Stimulated activated CD4-positive, alpha-beta T cell treated with anti-CD3 and anti-CD28 coated beads, TNF-alpha, amount 100 ng/mL, for 24 hours (primary cell): Measurements from ENCODE around the gene ATP2B1.

Source experiments
- DNase-seq, 3 experiments: peaks; one replicate each; pipeline ENCODE4 v3.0.0-alpha.2; 2020; ENCODE audit warnings: low read depth in 3 of 3

The ATP2B1 gene

DNA sequence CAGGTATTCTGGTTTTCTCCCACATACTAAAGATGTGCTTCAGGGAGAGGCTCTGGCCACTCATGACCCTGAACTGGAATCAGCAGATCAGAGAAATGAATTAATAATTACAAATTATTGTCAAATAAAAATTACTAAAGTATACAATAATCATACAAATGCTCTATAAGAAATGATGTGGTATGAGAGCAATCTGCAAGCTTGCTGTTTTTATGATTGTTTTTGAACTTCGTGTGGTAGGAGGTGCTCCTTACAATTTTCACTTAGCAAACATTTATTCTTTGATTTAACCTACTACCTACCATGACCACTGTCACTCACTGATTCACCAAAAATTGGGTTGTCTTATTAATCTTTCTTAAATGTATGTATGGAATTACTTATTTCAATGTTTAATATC is 16.2 kb downstream of the ATP2B1 start:
- DNase-seq = no peak

- no peak for DNase-seq
Measured at GRCh38 chr12:89691659-89692058, 17.0 kb downstream of the ATP2B1 start.

DNA sequence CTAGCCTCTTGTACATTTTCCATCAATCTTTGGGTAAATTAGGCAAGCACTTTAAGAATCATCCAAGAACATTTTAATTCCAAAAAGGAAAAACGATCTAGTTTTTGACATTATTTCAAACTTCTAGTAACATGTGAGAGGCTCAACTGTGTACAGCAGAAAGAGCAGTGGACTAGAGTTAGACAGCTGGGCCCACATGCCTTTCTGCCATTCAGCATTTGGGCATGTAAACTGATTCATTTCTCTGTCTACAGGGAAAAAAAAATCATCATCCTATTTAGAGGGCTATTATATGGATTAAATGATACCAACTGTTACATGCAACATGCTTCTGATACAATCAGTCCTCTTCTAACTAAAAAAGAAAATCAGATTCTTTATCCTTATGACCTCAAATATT is 17.7 kb downstream of the ATP2B1 start:
- no peak for DNase-seq

GRCh38 chr12:89689306-89689705 is 19.3 kb downstream of the ATP2B1 start:
- DNase-seq = no peak

GRCh38 chr12:89686311-89686710 is 22.3 kb downstream of the ATP2B1 start:
- no peak for DNase-seq

GRCh38 chr12:89685363-89685972 is 23.2 kb downstream of the ATP2B1 start:
- no peak for DNase-seq

- no peak for DNase-seq
Measured at GRCh38 chr12:89684136-89684535, 24.5 kb downstream of the ATP2B1 start.

- DNase-seq = no peak
Measured at GRCh38 chr12:89682284-89682683, 26.4 kb downstream of the ATP2B1 start.

GRCh38 chr12:89680409-89680808 is 28.2 kb downstream of the ATP2B1 start:
- no peak for DNase-seq

DNA sequence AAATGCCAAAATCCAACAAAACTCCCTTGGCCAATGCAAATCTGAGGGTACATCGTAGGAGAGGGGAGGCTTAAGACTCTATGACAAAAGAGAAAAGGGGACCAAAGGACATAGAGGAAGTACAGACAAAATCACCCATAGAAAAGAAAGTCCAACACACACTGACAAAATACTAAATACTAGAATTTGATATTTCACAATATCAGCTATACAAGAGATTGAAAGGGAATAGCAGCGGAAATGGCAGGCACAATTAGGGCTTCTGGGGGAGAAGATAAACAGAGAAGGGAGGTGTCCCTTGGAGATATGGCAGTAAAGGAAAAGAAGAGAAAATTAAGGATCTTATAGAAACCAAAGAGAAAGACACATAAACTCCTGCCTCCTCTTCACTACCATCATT is 29.0 kb downstream of the ATP2B1 start:
- no peak for DNase-seq

DNA sequence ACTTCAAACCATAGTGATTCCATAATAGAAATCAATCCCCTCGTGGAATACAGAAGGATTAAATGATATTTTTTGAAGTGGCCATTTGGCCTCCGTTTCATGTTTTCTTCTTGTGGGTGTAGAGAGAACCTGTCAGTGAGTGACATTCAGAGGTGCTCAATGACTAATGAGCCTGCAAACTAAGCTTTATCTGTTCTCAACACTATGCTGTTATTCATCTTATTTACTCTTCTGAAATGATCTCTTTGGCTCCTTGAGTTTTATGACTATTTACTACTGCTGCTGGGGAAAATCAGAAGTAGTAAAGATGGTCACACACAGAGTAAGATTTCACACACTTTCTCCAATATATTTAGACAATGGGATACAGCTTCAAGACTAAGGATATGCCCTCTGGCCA is 30.4 kb downstream of the ATP2B1 start:
- no peak for DNase-seq

DNA sequence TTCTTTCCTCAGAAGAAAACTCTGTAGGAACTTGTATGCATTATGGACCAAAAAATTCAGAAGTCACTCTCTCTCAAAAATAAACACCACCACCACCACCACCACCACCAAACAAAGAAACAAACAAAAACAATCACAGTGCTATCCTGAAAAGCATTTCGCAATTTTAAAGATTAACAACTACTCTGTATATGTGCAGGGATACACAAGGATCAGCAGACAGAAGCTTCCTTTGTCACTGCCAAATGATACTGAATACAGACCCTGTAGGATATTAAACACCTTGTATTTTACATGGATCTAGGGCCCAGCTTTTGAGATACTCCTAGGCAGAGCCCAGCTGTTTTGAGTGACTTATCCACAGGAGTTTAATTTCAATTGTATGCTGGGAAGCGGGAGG is 31.7 kb downstream of the ATP2B1 start:
- DNase-seq = no peak

DNA sequence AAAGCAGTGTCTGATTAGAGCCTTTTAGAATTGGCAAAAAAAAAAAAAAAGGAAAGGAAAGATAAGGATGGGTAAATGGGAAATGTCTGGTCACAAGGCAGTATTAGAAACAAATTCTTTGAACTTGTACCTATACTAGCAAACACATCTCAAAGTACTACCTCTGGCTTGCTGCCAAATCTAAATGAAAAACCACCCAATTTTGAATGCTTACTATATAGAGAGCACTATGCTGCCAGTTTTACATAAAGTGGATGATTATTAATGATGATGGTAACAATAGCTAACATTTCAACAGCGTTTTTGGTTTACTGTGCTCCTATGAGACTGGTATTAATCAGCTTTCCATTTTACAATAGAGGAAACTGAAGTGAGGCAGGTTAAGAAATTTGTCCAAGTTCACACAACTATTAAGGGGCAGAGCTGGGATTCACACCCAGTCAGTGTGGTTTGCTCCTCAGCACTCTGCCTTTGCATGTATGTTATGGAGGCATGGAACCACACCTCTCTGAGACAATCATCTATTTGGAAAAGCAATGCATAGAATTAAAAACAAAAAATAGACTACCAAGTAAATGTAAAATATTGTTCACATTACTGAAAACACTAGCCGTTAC is 34.2 kb downstream of the ATP2B1 start:
- DNase-seq = no peak

DNA sequence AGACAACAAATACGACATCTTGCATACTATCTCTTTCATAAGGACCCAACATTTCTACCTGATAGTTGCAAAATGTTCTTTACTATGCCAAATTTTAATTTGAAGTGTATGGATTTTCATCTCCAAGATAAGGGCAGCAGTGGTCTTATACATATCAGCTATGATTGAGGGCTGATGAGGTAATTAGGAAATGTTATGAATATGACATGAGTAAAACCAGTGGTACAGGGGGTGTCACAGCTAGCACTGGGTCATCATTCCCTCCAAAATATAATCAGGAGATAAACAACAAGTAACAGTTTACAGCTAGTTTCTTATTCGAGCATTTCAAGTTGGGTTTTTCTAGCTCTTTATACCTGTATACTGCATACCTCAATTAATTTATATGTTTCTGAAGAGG is 35.0 kb downstream of the ATP2B1 start:
- no peak for DNase-seq

GRCh38 chr12:89672589-89672979 is 36.1 kb downstream of the ATP2B1 start:
- no peak for DNase-seq

GRCh38 chr12:89671469-89671868 is 37.2 kb downstream of the ATP2B1 start:
- no peak for DNase-seq

DNA sequence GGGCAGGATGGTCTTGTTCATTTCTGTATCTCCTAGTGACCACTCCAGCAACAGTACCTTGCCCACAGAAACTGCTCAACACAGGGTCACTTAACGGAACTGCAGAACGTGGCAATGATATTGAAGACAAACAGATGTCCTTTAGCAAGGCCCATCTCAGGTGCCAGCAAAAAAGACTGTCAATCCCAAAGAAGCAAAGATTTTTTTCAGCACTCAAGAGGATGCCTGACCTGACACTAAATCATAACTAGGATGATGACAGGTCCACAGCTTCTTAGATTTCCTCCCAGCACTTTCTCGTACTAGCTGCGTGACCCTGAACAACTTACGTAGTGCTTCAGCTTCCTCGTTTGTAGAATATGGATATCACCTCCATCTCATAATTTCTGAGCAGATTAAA is 39.4 kb downstream of the ATP2B1 start:
- no peak for DNase-seq

- DNase-seq = no peak
Measured at GRCh38 chr12:89665556-89665955, 43.1 kb downstream of the ATP2B1 start.

GRCh38 chr12:89664441-89664840 is 44.2 kb downstream of the ATP2B1 start:
- no peak for DNase-seq

DNA sequence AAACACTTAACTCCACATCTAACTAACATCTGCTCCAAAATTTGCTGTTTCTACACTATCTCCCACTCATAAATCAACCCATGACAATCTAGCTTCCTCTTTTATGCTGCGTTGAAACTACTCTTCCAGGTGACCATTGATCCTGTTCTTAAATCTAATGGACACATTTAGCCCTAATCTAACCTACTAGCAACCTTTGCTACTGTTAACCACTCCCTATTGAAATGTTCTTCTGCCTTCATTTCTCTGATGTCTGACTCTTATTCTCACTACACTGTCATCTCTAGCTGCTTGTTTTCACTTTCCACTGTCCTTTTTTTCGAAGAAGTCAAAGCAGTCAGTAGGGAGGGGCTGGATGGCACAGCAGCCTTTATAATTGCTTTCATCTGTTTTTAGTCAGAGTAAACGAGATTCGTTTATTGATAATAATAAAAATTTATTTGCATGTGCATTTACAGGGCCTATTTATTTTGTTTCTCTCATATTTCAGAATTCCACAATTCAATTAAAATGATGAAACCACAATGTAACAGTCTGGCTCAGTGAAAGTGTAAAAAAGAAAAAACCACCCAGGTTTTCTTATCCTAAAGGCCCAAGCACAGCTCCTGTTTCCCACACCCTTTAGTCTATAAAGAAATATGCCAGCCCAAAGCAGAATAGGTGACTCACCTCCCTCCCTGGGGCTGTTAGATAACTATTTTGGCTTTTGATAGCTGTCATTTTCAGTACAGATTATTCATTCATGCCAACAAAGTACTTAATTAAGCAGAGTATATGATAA is 44.9 kb downstream of the ATP2B1 start:
- no peak for DNase-seq

GRCh38 chr12:89662623-89663022 is 46.0 kb downstream of the ATP2B1 start:
- DNase-seq = no peak

DNA sequence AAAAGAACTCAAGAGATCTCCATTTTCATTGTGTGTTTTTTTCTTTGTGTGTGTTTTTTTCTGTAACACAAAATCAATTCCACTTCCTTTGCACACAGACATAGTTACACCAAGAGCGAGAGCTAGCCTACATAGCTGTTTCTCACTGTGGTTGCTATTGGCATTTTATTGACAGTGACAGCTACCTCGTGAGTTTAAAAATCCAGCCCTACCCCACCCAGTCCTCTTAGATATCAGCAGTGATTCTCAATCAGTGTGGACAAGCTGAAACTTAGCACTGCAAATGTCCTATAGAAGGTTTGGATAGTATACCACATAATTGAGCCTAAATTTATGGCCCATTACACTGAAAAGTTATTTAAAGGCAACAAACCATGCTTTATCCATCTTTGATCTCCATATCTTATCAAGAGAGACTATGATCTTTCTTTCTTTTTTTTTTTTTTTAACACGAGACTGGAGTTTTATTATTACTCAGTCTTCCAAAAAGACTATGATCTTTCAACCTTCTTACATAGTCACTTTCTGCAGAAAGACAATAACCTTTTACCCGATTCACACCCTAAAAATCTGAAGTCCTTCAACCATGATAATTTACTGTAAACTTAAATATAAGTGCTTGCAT is 46.8 kb downstream of the ATP2B1 start:
- no peak for DNase-seq

- no peak for DNase-seq
Measured at GRCh38 chr12:89657739-89658138, 50.9 kb downstream of the ATP2B1 start.
